Liver (tissue), 9 donors: ENCODE measurements around the gene SNX19. TPM values are rescaled to one million over a fixed set of nuclear protein-coding genes. Genes with fewer than 3 reads are reported as not detected.

Experiments
- DNase-seq: peaks from one replicate; pipeline ENCODE4 v3.0.0-alpha.2; 2017; ENCODE audit warnings: low spot score
- H3K27ac ChIP-seq, 2 donors: one replicate each; pipeline ENCODE4 v1.7.0; 2013; ENCODE audit warnings: inconsistent platforms in 2 of 2, low read length in 2 of 2, control low read depth in 1 of 2, low read depth in 1 of 2, mild to moderate bottlenecking in 1 of 2
- H3K27me3 ChIP-seq, 4 donors: one replicate each; pipeline versions ENCODE4 v1.6.1 to v1.7.0; 2013; ENCODE audit warnings: low read length in 3 of 4, inconsistent platforms in 1 of 4, mild to moderate bottlenecking in 1 of 4, moderate library complexity in 1 of 4; ENCODE audit not compliant: control insufficient read depth in 4 of 4, insufficient read depth in 4 of 4
- H3K36me3 ChIP-seq, 4 donors: one replicate each; pipeline versions ENCODE4 v1.6.1 to v1.7.0; 2013; ENCODE audit warnings: low read length in 3 of 4, mild to moderate bottlenecking in 3 of 4, low read depth in 1 of 4, moderate library complexity in 1 of 4; ENCODE audit not compliant: control insufficient read depth in 4 of 4, insufficient read depth in 3 of 4
- H3K4me1 ChIP-seq, 4 donors: one replicate each; pipeline versions ENCODE4 v1.6.1 to v1.7.0; 2013; ENCODE audit warnings: low read length in 3 of 4, mild to moderate bottlenecking in 3 of 4, moderate library complexity in 1 of 4; ENCODE audit not compliant: control insufficient read depth in 4 of 4, insufficient read depth in 4 of 4
- H3K4me3 ChIP-seq, 3 donors: one replicate each; pipeline versions ENCODE4 v1.6.1 to v1.7.0; 2013; ENCODE audit warnings: low read length in 3 of 3, control low read depth in 1 of 3, low read depth in 1 of 3, mild to moderate bottlenecking in 1 of 3
- H3K9ac ChIP-seq, 2 donors: one replicate each; pipeline ENCODE4 v1.7.0; 2013; ENCODE audit warnings: low read length in 2 of 2, mild to moderate bottlenecking in 2 of 2, moderate library complexity in 2 of 2, control low read depth in 1 of 2, low read depth in 1 of 2
- H3K9me3 ChIP-seq, 4 donors: one replicate each; pipeline versions ENCODE4 v1.6.1 to v1.7.0; 2013; ENCODE audit warnings: low read length in 3 of 4; ENCODE audit not compliant: control insufficient read depth in 4 of 4
- FOXA1 ChIP-seq: IDR thresholded peaks from 2 replicates; pipeline ENCODE4 v1.6.1; 2016; ENCODE audit warnings: antibody characterized with exemption
- FOXA2 ChIP-seq: IDR thresholded peaks from 2 replicates; pipeline ENCODE4 v1.6.1; 2016; ENCODE audit warnings: antibody characterized with exemption
- GABPA ChIP-seq, 2 donors: IDR thresholded peaks in 1 of 2; conservative IDR thresholded peaks in 1 of 2; 2 replicates each; pipeline ENCODE4 v1.6.1; 2016; ENCODE audit warnings: antibody characterized with exemption in 2 of 2, mild to moderate bottlenecking in 1 of 2, moderate library complexity in 1 of 2
- HNF4A ChIP-seq, 2 donors: conservative IDR thresholded peaks; 2 replicates each; pipeline ENCODE4 v1.6.1; 2016; ENCODE audit warnings: antibody characterized with exemption in 2 of 2, mild to moderate bottlenecking in 2 of 2
- JUND ChIP-seq, 2 donors: IDR thresholded peaks; 2 replicates each; pipeline ENCODE4 v1.6.1; 2016; ENCODE audit warnings: antibody characterized with exemption in 2 of 2
- NR2F2 ChIP-seq: IDR thresholded peaks from 2 replicates; pipeline ENCODE4 v1.6.1; 2016; ENCODE audit warnings: antibody characterized with exemption
- RAD21 ChIP-seq, 2 donors: IDR thresholded peaks; 2 replicates each; pipeline ENCODE4 v1.6.1; 2016; ENCODE audit warnings: antibody characterized with exemption in 2 of 2, mild to moderate bottlenecking in 2 of 2
- RXRA ChIP-seq, 2 donors: IDR thresholded peaks; 2 replicates each; pipeline ENCODE4 v1.6.1; 2017 to 2018; ENCODE audit warnings: antibody characterized with exemption in 2 of 2, mild to moderate bottlenecking in 1 of 2
- SP1 ChIP-seq: IDR thresholded peaks from 2 replicates; pipeline ENCODE4 v1.6.1; 2018; ENCODE audit warnings: antibody characterized with exemption, mild to moderate bottlenecking
- TAF1 ChIP-seq: conservative IDR thresholded peaks from 2 replicates; pipeline ENCODE4 v1.6.1; 2016; ENCODE audit warnings: antibody characterized with exemption, mild to moderate bottlenecking
- YY1 ChIP-seq: IDR thresholded peaks from 2 replicates; pipeline ENCODE4 v1.6.1; 2016; ENCODE audit warnings: antibody characterized with exemption, mild to moderate bottlenecking
- WGBS: extraction: QIAGEN DNeasy Blood & Tissue Kit; methylation state at CpG from one replicate; pipeline ENCODE4 v1.1.7; 2013; 5-methylcytosine and 5-hydroxymethylcytosine counted together
- polyA plus RNA-seq, 2 donors: library from polyadenylated mRNA; stranded (reverse) in 1 of 2; unstranded in 1 of 2; fragments of 200-250 nt in 1 of 2; fragments of >200 nt in 1 of 2; fragmentation: Nextera tagmentation in 1 of 2; extraction: Ambion mirVana in 1 of 2; gene quantifications; one replicate each; pipeline versions ENCODE4 v1.2.1 to v1.2.3, GENCODE V29; 2013 to 2015
- total RNA-seq, 2 donors: library from RNA; depleted of rRNA; stranded (reverse); fragments of >200 nt; gene quantifications; one replicate each; pipeline ENCODE4 v1.2.3, GENCODE V29; 2014
- TF ChIP-seq, protein P1 (sequence below): IDR thresholded peaks from 2 replicates; pipeline ENCODE4 v1.6.1; 2016; ENCODE audit warnings: antibody characterized with exemption
- TF ChIP-seq, protein P2 (sequence below): fragments of 150-350 bp; IDR thresholded peaks from 2 replicates; pipeline ENCODE4 v1.5.1; 2017; ENCODE audit warnings: improper control_type of control experiment, low read depth, low read length; ENCODE audit not compliant: missing input control
- TF ChIP-seq, protein P3 (sequence below): IDR thresholded peaks from 2 replicates; pipeline ENCODE4 v1.6.1; 2016; ENCODE audit warnings: antibody characterized with exemption, mild to moderate bottlenecking
- donor health status: healthy.
- donor health status: healthy.
- donor health status: healthy.
- donor health status: healthy.
- donor health status: healthy.

The SNX19 gene
- total and polyA plus RNA-seq, 4 donors: 16.5 to 94.5 (median 32.7) TPM

DNA sequence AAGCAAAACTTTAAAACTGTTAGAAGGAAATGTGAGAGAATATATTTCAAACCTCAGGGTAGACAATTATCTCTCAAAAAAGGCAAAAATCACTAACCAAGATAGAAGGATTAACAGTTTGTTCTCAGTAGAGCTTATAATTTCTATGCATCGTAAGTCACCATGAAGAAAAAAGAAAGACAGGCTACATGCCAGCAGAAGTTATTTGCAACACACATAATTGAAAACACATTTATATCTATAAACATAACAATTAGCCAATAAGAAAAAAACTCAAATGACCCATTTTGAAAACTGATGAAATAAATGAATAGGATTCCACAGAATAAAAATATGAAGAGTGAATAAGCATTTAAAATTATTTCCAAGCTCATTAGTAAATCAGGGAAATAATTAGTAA lies 24.4 kb upstream of the SNX19 start:
- WGBS: 72% methylated on average over 1 of the region's 1 CpG
- Histone ChIP-seq H3K4me1 (no peaks in the 10 kb centered on the region), H3K27me3 (peaks cover 0 to 10% (median 0%) of the 10 kb centered on the region in 4 donors), H3K4me3 (no peak overlapping the region), H3K9me3 (no peaks in the 10 kb centered on the region), H3K9ac (no peak overlapping the region), H3K36me3 (no peaks in the 10 kb centered on the region), H3K27ac (no peak overlapping the region)
- no peak for DNase-seq
- TF ChIP-seq, protein P1, sequence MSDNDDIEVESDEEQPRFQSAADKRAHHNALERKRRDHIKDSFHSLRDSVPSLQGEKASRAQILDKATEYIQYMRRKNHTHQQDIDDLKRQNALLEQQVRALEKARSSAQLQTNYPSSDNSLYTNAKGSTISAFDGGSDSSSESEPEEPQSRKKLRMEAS: no peak
- TF ChIP-seq RAD21 (IDR thresholded peaks at IDR 0.05): no peak

DNA sequence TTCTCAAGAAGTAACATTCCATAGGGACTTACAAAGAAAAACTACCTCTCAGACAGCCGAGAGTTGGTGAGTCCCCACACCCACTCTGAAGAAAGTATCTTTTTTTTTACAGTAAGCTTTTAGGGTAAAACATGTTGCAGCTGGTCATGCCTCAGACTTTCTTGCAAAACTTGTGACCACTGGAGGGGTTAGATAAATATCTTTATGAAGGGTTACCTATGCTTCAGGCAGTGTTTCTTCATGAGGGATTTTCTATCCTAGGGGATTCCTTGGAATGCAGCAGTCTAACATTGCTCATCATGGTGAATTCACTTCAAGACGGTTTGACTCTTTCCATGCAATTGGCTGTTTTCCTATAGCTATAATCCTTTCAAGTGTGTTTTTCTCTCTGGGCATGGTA lies 20.8 kb upstream of the SNX19 start:
- Histone ChIP-seq H3K9ac (no peak overlapping the region), H3K4me3 (no peak overlapping the region), H3K27ac (no peak overlapping the region), H3K4me1 (no peaks in the 10 kb centered on the region), H3K27me3 (peaks cover 0 to 10% (median 0%) of the 10 kb centered on the region in 4 donors), H3K9me3 (no peaks in the 10 kb centered on the region), H3K36me3 (no peaks in the 10 kb centered on the region)
- DNase-seq: no peak
- 78% methylated on average over 2 of the region's 2 CpGs for WGBS
- no peak for TF ChIP-seq JUND (IDR thresholded peaks at IDR 0.05)
- no peak for TF ChIP-seq TAF1
- no peak for TF ChIP-seq HNF4A (conservative IDR thresholded peaks at IDR 0.05)
- no peak for TF ChIP-seq YY1
- TF ChIP-seq SP1: no peak

DNA sequence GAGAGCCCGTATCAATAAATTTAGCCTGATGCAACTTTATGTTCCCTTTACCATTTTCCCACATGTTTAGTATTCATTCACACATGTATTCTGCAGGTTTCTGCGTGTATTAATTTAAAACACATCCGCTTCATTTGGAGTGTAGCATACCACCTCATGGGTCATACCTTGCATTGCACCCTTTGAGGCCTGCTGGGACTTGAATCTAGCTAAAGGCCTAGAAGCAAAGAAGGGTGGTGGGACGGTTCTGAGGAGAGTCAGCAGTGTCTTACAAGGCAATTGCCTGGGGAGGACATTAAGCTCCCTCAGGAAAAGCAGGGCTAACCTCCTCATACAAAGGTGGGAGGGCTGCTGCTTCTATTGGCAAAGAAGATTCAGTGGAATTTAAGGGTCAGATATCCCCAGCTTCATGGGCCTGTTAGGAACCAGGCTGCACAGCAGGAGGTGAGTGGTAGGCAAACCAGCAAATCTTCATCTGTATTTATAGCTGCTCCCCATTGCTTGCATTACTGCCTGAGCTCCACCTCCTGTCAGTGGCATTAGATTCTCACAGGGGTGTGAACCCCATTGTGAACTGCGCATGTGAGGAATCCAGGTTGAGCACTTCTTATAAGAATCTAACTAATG lies 15.9 kb upstream of the SNX19 start:
- Histone ChIP-seq H3K27ac (no peak overlapping the region), H3K4me1 (no peaks in the 10 kb centered on the region), H3K27me3 (peaks cover 0 to 2% (median 0%) of the 10 kb centered on the region in 4 donors), H3K36me3 (no peaks in the 10 kb centered on the region), H3K9me3 (no peaks in the 10 kb centered on the region), H3K9ac (no peak overlapping the region), H3K4me3 (no peak overlapping the region)
- no peak for DNase-seq
- TF ChIP-seq GABPA (IDR thresholded peaks at IDR 0.05 in 1 of 2, conservative IDR thresholded peaks at IDR 0.05 in 1 of 2): no peak
- no peak for TF ChIP-seq NR2F2
- no peak for TF ChIP-seq JUND (IDR thresholded peaks at IDR 0.05)
- TF ChIP-seq TAF1: no peak
- no peak for TF ChIP-seq FOXA1
- no peak for TF ChIP-seq YY1
- TF ChIP-seq FOXA2: no peak
- TF ChIP-seq, protein P2, sequence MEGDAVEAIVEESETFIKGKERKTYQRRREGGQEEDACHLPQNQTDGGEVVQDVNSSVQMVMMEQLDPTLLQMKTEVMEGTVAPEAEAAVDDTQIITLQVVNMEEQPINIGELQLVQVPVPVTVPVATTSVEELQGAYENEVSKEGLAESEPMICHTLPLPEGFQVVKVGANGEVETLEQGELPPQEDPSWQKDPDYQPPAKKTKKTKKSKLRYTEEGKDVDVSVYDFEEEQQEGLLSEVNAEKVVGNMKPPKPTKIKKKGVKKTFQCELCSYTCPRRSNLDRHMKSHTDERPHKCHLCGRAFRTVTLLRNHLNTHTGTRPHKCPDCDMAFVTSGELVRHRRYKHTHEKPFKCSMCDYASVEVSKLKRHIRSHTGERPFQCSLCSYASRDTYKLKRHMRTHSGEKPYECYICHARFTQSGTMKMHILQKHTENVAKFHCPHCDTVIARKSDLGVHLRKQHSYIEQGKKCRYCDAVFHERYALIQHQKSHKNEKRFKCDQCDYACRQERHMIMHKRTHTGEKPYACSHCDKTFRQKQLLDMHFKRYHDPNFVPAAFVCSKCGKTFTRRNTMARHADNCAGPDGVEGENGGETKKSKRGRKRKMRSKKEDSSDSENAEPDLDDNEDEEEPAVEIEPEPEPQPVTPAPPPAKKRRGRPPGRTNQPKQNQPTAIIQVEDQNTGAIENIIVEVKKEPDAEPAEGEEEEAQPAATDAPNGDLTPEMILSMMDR: no peak
- no peak for TF ChIP-seq RAD21 (IDR thresholded peaks at IDR 0.05)
- TF ChIP-seq SP1: no peak
- TF ChIP-seq HNF4A (conservative IDR thresholded peaks at IDR 0.05): no peak
- TF ChIP-seq, protein P3, sequence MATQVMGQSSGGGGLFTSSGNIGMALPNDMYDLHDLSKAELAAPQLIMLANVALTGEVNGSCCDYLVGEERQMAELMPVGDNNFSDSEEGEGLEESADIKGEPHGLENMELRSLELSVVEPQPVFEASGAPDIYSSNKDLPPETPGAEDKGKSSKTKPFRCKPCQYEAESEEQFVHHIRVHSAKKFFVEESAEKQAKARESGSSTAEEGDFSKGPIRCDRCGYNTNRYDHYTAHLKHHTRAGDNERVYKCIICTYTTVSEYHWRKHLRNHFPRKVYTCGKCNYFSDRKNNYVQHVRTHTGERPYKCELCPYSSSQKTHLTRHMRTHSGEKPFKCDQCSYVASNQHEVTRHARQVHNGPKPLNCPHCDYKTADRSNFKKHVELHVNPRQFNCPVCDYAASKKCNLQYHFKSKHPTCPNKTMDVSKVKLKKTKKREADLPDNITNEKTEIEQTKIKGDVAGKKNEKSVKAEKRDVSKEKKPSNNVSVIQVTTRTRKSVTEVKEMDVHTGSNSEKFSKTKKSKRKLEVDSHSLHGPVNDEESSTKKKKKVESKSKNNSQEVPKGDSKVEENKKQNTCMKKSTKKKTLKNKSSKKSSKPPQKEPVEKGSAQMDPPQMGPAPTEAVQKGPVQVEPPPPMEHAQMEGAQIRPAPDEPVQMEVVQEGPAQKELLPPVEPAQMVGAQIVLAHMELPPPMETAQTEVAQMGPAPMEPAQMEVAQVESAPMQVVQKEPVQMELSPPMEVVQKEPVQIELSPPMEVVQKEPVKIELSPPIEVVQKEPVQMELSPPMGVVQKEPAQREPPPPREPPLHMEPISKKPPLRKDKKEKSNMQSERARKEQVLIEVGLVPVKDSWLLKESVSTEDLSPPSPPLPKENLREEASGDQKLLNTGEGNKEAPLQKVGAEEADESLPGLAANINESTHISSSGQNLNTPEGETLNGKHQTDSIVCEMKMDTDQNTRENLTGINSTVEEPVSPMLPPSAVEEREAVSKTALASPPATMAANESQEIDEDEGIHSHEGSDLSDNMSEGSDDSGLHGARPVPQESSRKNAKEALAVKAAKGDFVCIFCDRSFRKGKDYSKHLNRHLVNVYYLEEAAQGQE: no peak
- TF ChIP-seq RXRA (IDR thresholded peaks at IDR 0.05): no peak
- WGBS: 84% methylated on average over 5 of the region's 5 CpGs
